ENCODE data around the gene ARPP19. TPM values are rescaled to one million over a fixed set of nuclear protein-coding genes. Genes with fewer than 3 reads are reported as not detected.

Gene ARPP19
- total RNA-seq, 1 experiment from 2014 or later = 184 TPM

- Histone ChIP-seq H3K4me1 (no peaks in the 10 kb centered on the region), H3K27me3 (replicated peaks; ENCODE audit: control insufficient read depth, insufficient read depth, low read length) (no peaks in the 10 kb centered on the region), H3K9me3 (no peaks in the 10 kb centered on the region), H3K36me3 (ENCODE audit: control insufficient read depth, insufficient read depth, low read length) (no peaks in the 10 kb centered on the region), H3K4me3 (ENCODE audit: low read depth, low read length) (no peak overlapping the region)
- Mint-ChIP-seq H3K4me1 (ENCODE audit: low read depth, unreplicated experiment) (no peaks in the 10 kb centered on the region), H3K9me3 (ENCODE audit: unreplicated experiment) (no peaks in the 10 kb centered on the region), H3K27ac (ENCODE audit: unreplicated experiment) (no peak overlapping the region), H3K4me3 (ENCODE audit: unreplicated experiment) (no peak overlapping the region), H3K36me3 (ENCODE audit: insufficient read depth, unreplicated experiment) (no peaks in the 10 kb centered on the region), H3K27me3 (ENCODE audit: insufficient read depth, unreplicated experiment) (peaks cover 3% of the 10 kb centered on the region)
- no TSS peak for BruUV-seq (replicated peaks)
- intact Hi-C loops (cut with micrococcal nuclease; ENCODE audit: unreplicated experiment) = no loop called here
- no peak for DNase-seq
- TF ChIP-seq, protein P1, sequence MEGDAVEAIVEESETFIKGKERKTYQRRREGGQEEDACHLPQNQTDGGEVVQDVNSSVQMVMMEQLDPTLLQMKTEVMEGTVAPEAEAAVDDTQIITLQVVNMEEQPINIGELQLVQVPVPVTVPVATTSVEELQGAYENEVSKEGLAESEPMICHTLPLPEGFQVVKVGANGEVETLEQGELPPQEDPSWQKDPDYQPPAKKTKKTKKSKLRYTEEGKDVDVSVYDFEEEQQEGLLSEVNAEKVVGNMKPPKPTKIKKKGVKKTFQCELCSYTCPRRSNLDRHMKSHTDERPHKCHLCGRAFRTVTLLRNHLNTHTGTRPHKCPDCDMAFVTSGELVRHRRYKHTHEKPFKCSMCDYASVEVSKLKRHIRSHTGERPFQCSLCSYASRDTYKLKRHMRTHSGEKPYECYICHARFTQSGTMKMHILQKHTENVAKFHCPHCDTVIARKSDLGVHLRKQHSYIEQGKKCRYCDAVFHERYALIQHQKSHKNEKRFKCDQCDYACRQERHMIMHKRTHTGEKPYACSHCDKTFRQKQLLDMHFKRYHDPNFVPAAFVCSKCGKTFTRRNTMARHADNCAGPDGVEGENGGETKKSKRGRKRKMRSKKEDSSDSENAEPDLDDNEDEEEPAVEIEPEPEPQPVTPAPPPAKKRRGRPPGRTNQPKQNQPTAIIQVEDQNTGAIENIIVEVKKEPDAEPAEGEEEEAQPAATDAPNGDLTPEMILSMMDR (IDR thresholded peaks at IDR 0.05; ENCODE audit: insufficient read depth in 1 of 2, low read depth in 1 of 2, low read length in 1 of 2, severe bottlenecking in 1 of 2, unreplicated experiment in 1 of 2) = no peak
- POLR2A ChIA-PET = no interaction called here
- CTCF ChIA-PET = no interaction called here
These were observed 69.3 kb downstream of the ARPP19 start for GRCh38 chr15:52499506-52499905.

DNA sequence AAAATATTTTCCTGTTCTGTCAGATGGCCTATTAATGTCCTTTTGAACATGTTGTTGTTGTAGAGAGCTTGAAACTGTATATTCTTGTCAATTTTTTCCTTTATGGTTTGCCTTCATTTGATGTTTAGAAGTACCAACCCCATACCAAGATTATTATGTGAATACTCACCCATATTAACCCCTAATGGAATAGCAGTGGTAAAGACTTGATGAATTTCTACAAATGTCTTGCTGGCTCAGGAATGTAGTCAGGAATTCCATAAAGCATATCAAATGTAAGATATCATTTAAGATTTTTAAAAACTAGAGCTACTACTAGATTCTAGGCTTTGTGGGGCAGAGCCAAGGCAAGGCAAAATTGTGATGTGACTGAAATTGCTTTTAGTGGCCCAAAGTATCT, 70.1 kb downstream of the ARPP19 start:
- TF ChIP-seq, protein P1 (IDR thresholded peaks at IDR 0.05; ENCODE audit: insufficient read depth in 1 of 2, low read depth in 1 of 2, low read length in 1 of 2, severe bottlenecking in 1 of 2, unreplicated experiment in 1 of 2) = no peak
- intact Hi-C loops (cut with micrococcal nuclease; ENCODE audit: unreplicated experiment) = no loop called here
- H3K36me3 Mint-ChIP-seq (ENCODE audit: insufficient read depth, unreplicated experiment) = no peaks in the 10 kb centered on the region
- no peak overlapping the region for H3K4me3 Mint-ChIP-seq (ENCODE audit: unreplicated experiment)
- H3K4me1 Mint-ChIP-seq (ENCODE audit: low read depth, unreplicated experiment) = no peaks in the 10 kb centered on the region
- CTCF ChIA-PET = no interaction called here
- no peaks in the 10 kb centered on the region for H3K27me3 ChIP-seq (replicated peaks; ENCODE audit: control insufficient read depth, insufficient read depth, low read length)
- H3K27ac Mint-ChIP-seq (ENCODE audit: unreplicated experiment) = no peak overlapping the region
- H3K9me3 ChIP-seq = no peaks in the 10 kb centered on the region
- POLR2A ChIA-PET = no interaction called here
- no peaks in the 10 kb centered on the region for H3K9me3 Mint-ChIP-seq (ENCODE audit: unreplicated experiment)
- H3K36me3 ChIP-seq (ENCODE audit: control insufficient read depth, insufficient read depth, low read length) = no peaks in the 10 kb centered on the region
- no TSS peak for BruUV-seq (replicated peaks)
- no peak overlapping the region for H3K4me3 ChIP-seq (ENCODE audit: low read depth, low read length)
- no peaks in the 10 kb centered on the region for H3K27me3 Mint-ChIP-seq (ENCODE audit: insufficient read depth, unreplicated experiment)
- H3K4me1 ChIP-seq = no peaks in the 10 kb centered on the region
- DNase-seq = no peak

Other genes starting within 250 kb of the ARPP19 start
- gene MYO5A, start 40.1 kb downstream of the ARPP19 start, total RNA-seq (2022) = 8.2 and 9.9 TPM in 2 replicates
- gene ATOSA, start 110.4 kb upstream of the ARPP19 start, total RNA-seq (2022) = 17.6 and 18.4 TPM in 2 replicates
- 0.53 and 0.68 TPM in 2 replicates for gene ONECUT1, start 221.3 kb upstream of the ARPP19 start, total RNA-seq (2022)

All from Caco-2 (cell line).